ENCODE measurements around the gene CHD5. TPM values are rescaled to one million over a fixed set of nuclear protein-coding genes. Genes with fewer than 3 reads are reported as not detected.

The CHD5 gene
- polyA plus RNA-seq, 3 donors: 0.07 TPM; not detected in 2

DNA sequence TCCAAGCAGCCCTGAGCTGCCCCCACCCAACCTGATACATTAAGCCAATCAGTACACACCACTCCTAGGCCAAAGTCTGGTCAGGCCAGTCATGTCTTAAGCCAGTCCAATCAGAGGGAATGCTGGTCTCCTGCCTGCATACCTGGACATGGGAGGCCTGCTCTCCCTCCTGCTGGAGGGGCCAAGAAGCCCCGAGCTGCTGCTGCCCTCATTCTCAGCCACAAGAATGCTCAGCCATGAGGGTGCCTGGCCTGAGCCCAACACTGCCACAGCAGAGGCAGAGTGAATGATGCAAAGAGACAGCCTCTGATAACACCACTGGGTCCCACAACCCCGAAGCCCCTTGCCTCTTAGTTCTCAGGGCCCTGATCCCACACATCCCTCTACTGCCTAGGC is 23.0 kb downstream of the CHD5 start:
- Histone ChIP-seq H3K36me3 (replicated peaks in 1 of 2; ENCODE audit: control insufficient read depth in 1 of 2, insufficient read depth in 2 of 2, low read length in 2 of 2) (no peaks in the 10 kb centered on the region), H3K4me3 (replicated peaks in 1 of 3; ENCODE audit: low read depth in 2 of 3, low read length in 3 of 3) (no peak overlapping the region), H3K27ac (ENCODE audit: low read depth in 1 of 2, low read length in 2 of 2) (no peak overlapping the region), H3K27me3 (ENCODE audit: control insufficient read depth in 2 of 2, insufficient read depth in 2 of 2, low read length in 2 of 2) (no peaks in the 10 kb centered on the region), H3K9me3 (replicated peaks in 1 of 2; ENCODE audit: control insufficient read depth in 1 of 2, insufficient read depth in 1 of 2, low read length in 2 of 2) (no peaks in the 10 kb centered on the region), H3K9ac (ENCODE audit: insufficient read depth, low read length, poor library complexity, severe bottlenecking) (no peak overlapping the region), H2AFZ (ENCODE audit: insufficient read depth, low read depth, low read length, poor library complexity, severe bottlenecking) (no peak overlapping the region), H3K4me2 (replicated peaks; ENCODE audit: extremely low read depth, low read length, poor library complexity, severe bottlenecking) (no peak overlapping the region), H4K20me1 (ENCODE audit: insufficient read depth, low read length) (no peaks in the 10 kb centered on the region), H3K4me1 (ENCODE audit: control insufficient read depth in 1 of 2, insufficient read depth in 2 of 2, low read length in 2 of 2) (peaks cover 0 to 5% of the 10 kb centered on the region in 2 donors), H3K79me2 (ENCODE audit: insufficient read depth, low read length) (no peaks in the 10 kb centered on the region)
- Mint-ChIP-seq H3K4me3 (no peak overlapping the region), H3K36me3 (no peaks in the 10 kb centered on the region), H3K27ac (no peak overlapping the region), H3K9me3 (no peaks in the 10 kb centered on the region), H3K27me3 (ENCODE audit: low read depth in 3 of 3) (peaks cover 17 to 19% (median 17%) of the 10 kb centered on the region in 3 donors), H3K4me1 (peaks cover 5% of the 10 kb centered on the region)
- TF ChIP-seq CTCF (IDR thresholded peaks at IDR 0.05): no peak
- WGBS (ENCODE audit: insufficient coverage): 92% methylated on average over 2 of the region's 2 CpGs
- no peak for DNase-seq
- intact Hi-C loops (cut with micrococcal nuclease): no loop called here

- peaks cover 1 to 10% (median 7%) of the 10 kb centered on the region in 3 donors for H3K27me3 Mint-ChIP-seq (ENCODE audit: low read depth in 3 of 3)
- Histone ChIP-seq H2AFZ (ENCODE audit: insufficient read depth, low read depth, low read length, poor library complexity, severe bottlenecking) (no peak overlapping the region), H3K27me3 (ENCODE audit: control insufficient read depth in 2 of 2, insufficient read depth in 2 of 2, low read length in 2 of 2) (no peaks in the 10 kb centered on the region), H3K4me3 (replicated peaks in 1 of 3; ENCODE audit: low read depth in 2 of 3, low read length in 3 of 3) (no peak overlapping the region), H3K9ac (ENCODE audit: insufficient read depth, low read length, poor library complexity, severe bottlenecking) (no peak overlapping the region), H3K9me3 (replicated peaks in 1 of 2; ENCODE audit: control insufficient read depth in 1 of 2, insufficient read depth in 1 of 2, low read length in 2 of 2) (no peaks in the 10 kb centered on the region), H3K79me2 (ENCODE audit: insufficient read depth, low read length) (no peaks in the 10 kb centered on the region), H4K20me1 (ENCODE audit: insufficient read depth, low read length) (no peaks in the 10 kb centered on the region), H3K4me1 (ENCODE audit: control insufficient read depth in 1 of 2, insufficient read depth in 2 of 2, low read length in 2 of 2) (peaks cover 0 to 5% of the 10 kb centered on the region in 2 donors), H3K4me2 (replicated peaks; ENCODE audit: extremely low read depth, low read length, poor library complexity, severe bottlenecking) (no peak overlapping the region), H3K27ac (ENCODE audit: low read depth in 1 of 2, low read length in 2 of 2) (no peak overlapping the region), H3K36me3 (replicated peaks in 1 of 2; ENCODE audit: control insufficient read depth in 1 of 2, insufficient read depth in 2 of 2, low read length in 2 of 2) (no peaks in the 10 kb centered on the region)
- H3K4me1 Mint-ChIP-seq: peaks cover 6% of the 10 kb centered on the region
- no peaks in the 10 kb centered on the region for H3K36me3 Mint-ChIP-seq
- no peak overlapping the region for H3K4me3 Mint-ChIP-seq
- H3K27ac Mint-ChIP-seq: no peak overlapping the region
- intact Hi-C loops (cut with micrococcal nuclease): no loop called here
- DNase-seq: no peak
- no peaks in the 10 kb centered on the region for H3K9me3 Mint-ChIP-seq
- WGBS (ENCODE audit: insufficient coverage): 95% methylated on average over 15 of the region's 26 CpGs
- TF ChIP-seq CTCF (IDR thresholded peaks at IDR 0.05): no peak
Measured at GRCh38 chr1:6154525-6155319, 25.4 kb downstream of the CHD5 start.

Measured in CD14-positive monocyte (primary cell).